ENCODE results near the gene SLN. TPM values are rescaled to one million over a fixed set of nuclear protein-coding genes. Genes with fewer than 3 reads are reported as not detected.

The SLN gene
- total RNA-seq, 3 donors from 2014 or later = not detected

GRCh38 chr11:107743191-107743590, 31.3 kb upstream of the SLN start:
- H3K27ac ChIP-seq = no peak overlapping the region
- no peaks in the 10 kb centered on the region for H3K4me1 ChIP-seq
- no peaks in the 10 kb centered on the region for H3K27me3 ChIP-seq
- TF ChIP-seq, protein P1, sequence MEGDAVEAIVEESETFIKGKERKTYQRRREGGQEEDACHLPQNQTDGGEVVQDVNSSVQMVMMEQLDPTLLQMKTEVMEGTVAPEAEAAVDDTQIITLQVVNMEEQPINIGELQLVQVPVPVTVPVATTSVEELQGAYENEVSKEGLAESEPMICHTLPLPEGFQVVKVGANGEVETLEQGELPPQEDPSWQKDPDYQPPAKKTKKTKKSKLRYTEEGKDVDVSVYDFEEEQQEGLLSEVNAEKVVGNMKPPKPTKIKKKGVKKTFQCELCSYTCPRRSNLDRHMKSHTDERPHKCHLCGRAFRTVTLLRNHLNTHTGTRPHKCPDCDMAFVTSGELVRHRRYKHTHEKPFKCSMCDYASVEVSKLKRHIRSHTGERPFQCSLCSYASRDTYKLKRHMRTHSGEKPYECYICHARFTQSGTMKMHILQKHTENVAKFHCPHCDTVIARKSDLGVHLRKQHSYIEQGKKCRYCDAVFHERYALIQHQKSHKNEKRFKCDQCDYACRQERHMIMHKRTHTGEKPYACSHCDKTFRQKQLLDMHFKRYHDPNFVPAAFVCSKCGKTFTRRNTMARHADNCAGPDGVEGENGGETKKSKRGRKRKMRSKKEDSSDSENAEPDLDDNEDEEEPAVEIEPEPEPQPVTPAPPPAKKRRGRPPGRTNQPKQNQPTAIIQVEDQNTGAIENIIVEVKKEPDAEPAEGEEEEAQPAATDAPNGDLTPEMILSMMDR (IDR thresholded peaks at IDR 0.05) = no peak
- no peak for TF ChIP-seq POLR2AphosphoS5 (IDR thresholded peaks at IDR 0.05)
- no peak for TF ChIP-seq POLR2A (IDR thresholded peaks at IDR 0.05)
- H3K36me3 ChIP-seq = no peaks in the 10 kb centered on the region
- H3K9me3 ChIP-seq = peaks cover 0 to 3% of the 10 kb centered on the region in 2 donors
- intact Hi-C loops (cut with DNase I; ENCODE audit: low total_unique reads) = no loop called here
- H3K4me3 ChIP-seq = no peak overlapping the region
- no peak for DNase-seq (ENCODE audit: low spot score in 2 of 2)

GRCh38 chr11:107741044-107741823, 29.4 kb upstream of the SLN start:
- Histone ChIP-seq H3K9me3 (peaks cover 0 to 3% of the 10 kb centered on the region in 2 donors), H3K4me1 (no peaks in the 10 kb centered on the region), H3K36me3 (no peaks in the 10 kb centered on the region), H3K27me3 (no peaks in the 10 kb centered on the region), H3K4me3 (no peak overlapping the region), H3K27ac (no peak overlapping the region)
- TF ChIP-seq, protein P1 (IDR thresholded peaks at IDR 0.05) = peak in 1 of 3 donors; percentile 10
- no peak for TF ChIP-seq POLR2A (IDR thresholded peaks at IDR 0.05)
- no peak for DNase-seq (ENCODE audit: low spot score in 2 of 2)
- intact Hi-C loops (cut with DNase I; ENCODE audit: low total_unique reads) = no loop called here

DNA sequence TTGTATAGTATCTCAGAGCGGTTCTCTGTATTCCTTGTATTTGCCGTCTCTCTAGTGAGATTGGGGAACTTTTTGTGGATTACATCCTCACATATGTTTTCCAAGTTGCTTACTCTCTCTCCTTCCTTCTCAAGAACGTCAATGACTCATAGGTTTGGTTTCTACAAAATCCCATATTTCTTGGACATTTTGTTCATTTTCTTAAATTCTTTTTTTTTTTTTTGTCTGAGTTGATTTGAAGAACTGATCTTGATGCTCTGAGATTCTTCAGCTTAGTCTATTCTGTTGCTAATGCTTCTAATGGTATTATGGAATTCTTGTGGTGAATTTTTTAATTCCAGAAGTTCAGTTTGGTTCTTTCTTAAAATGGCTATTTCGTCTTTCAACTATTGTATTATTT, 28.4 kb upstream of the SLN start:
- H3K9me3 ChIP-seq = peaks cover 0 to 3% of the 10 kb centered on the region in 2 donors
- DNase-seq (ENCODE audit: low spot score in 2 of 2) = no peak
- no peaks in the 10 kb centered on the region for H3K27me3 ChIP-seq
- H3K36me3 ChIP-seq = no peaks in the 10 kb centered on the region
- no peak overlapping the region for H3K4me3 ChIP-seq
- H3K4me1 ChIP-seq = no peaks in the 10 kb centered on the region
- intact Hi-C loops (cut with DNase I; ENCODE audit: low total_unique reads) = no loop called here
- no peak overlapping the region for H3K27ac ChIP-seq
- TF ChIP-seq, protein P1 (IDR thresholded peaks at IDR 0.05) = no peak
- TF ChIP-seq POLR2A (IDR thresholded peaks at IDR 0.05) = no peak
- no peak for TF ChIP-seq POLR2AphosphoS5 (IDR thresholded peaks at IDR 0.05)

DNA sequence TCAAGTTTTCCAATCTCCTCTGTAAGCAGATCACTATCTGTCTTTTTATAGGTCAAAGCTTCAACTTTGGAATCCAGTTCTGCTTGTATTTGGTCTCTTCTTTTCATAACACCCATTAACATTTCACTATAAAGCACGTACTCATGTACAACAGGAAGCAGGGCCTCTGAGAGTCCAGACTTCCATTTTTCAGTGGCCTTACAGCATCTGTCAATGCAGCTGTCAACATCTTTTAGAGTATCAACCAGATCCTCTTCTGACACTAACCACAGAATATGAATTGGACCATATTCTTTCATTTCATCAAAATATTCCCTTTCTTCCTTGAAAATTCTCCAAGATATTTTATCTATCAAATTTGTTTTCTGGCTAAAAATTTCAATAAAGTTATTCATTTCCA, 24.7 kb upstream of the SLN start:
- no peak for TF ChIP-seq POLR2AphosphoS5 (IDR thresholded peaks at IDR 0.05)
- TF ChIP-seq, protein P1 (IDR thresholded peaks at IDR 0.05) = no peak
- no peak for TF ChIP-seq POLR2A (IDR thresholded peaks at IDR 0.05)
- no peaks in the 10 kb centered on the region for H3K4me1 ChIP-seq
- H3K27me3 ChIP-seq = no peaks in the 10 kb centered on the region
- no peak overlapping the region for H3K27ac ChIP-seq
- H3K36me3 ChIP-seq = no peaks in the 10 kb centered on the region
- intact Hi-C loops (cut with DNase I; ENCODE audit: low total_unique reads) = no loop called here
- peaks cover 0 to 6% of the 10 kb centered on the region in 2 donors for H3K9me3 ChIP-seq
- no peak overlapping the region for H3K4me3 ChIP-seq
- DNase-seq (ENCODE audit: low spot score in 2 of 2) = no peak

DNA sequence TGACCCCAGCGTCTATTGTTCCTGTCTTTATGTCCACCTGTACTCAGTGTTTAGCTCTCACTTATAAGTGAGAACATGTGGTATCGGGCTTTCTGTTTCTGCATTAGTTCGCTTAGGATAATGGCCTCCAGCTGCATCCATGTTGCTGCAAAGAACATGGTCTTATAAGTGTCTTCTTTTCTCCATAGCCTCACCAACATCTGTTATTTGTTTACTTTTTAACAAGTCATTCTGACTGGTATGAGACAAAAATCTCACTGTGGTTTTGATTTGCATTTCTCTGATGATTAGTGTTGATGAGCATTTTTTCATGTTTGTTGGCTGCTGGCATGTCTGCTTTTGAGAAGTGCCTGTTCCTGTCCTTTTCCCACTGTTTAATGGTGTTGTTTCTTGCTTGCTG, 21.7 kb upstream of the SLN start:
- no peaks in the 10 kb centered on the region for H3K27me3 ChIP-seq
- no peak overlapping the region for H3K4me3 ChIP-seq
- H3K4me1 ChIP-seq = no peaks in the 10 kb centered on the region
- no peak for TF ChIP-seq POLR2AphosphoS5 (IDR thresholded peaks at IDR 0.05)
- TF ChIP-seq, protein P1 (IDR thresholded peaks at IDR 0.05) = no peak
- no peak for TF ChIP-seq POLR2A (IDR thresholded peaks at IDR 0.05)
- DNase-seq (ENCODE audit: low spot score in 2 of 2) = no peak
- peaks cover 0 to 3% of the 10 kb centered on the region in 2 donors for H3K9me3 ChIP-seq
- H3K27ac ChIP-seq = no peak overlapping the region
- intact Hi-C loops (cut with DNase I; ENCODE audit: low total_unique reads) = no loop called here
- no peaks in the 10 kb centered on the region for H3K36me3 ChIP-seq

Measured in breast epithelium (tissue), 4 donors.